GM10266 (cell line): Measurements from ENCODE around the gene CDC20B.

ENCODE experiments used
- DNase-seq: peaks from one replicate; pipeline ENCODE4 v3.0.0; 2012; ENCODE audit errors: extremely low spot score
- CTCF ChIP-seq: IDR thresholded peaks from 2 replicates; pipeline ENCODE4 v1.5.1; 2012; ENCODE audit warnings: mild to moderate bottlenecking, low read depth; ENCODE audit not compliant: control insufficient read depth, insufficient read depth; ENCODE audit errors: missing control alignments

The CDC20B gene

GRCh38 chr5:55159763-55160492, 13.0 kb downstream of the CDC20B start, which contains the start of gene GPX8:
GPX8 (plus strand) TSS chr5:55160171; CDS start chr5:55160193, 22 bp downstream.
- TF ChIP-seq CTCF: peak; percentile 29
- DNase-seq: no peak

- no peak for TF ChIP-seq CTCF
- no peak for DNase-seq
Measured at GRCh38 chr5:55154873-55155272, 18.1 kb downstream of the CDC20B start.

GRCh38 chr5:55151923-55152842, 20.8 kb downstream of the CDC20B start:
- TF ChIP-seq CTCF: no peak
- no peak for DNase-seq

- no peak for TF ChIP-seq CTCF
- DNase-seq: no peak
Measured at GRCh38 chr5:55149308-55149795, 23.6 kb downstream of the CDC20B start.

GRCh38 chr5:55146543-55147151, 26.3 kb downstream of the CDC20B start:
- peak; percentile 48 for DNase-seq
- TF ChIP-seq CTCF: peak; percentile 84

GRCh38 chr5:55146080-55146479, 26.9 kb downstream of the CDC20B start:
- TF ChIP-seq CTCF: no peak
- DNase-seq: no peak

- no peak for DNase-seq
- no peak for TF ChIP-seq CTCF
Measured at GRCh38 chr5:55143624-55144023, 29.4 kb downstream of the CDC20B start.
